Left ventricle myocardium inferior (tissue), 1 donor: ENCODE measurements around the gene RNASE8. TPM values are rescaled to one million over a fixed set of nuclear protein-coding genes. Genes with fewer than 3 reads are reported as not detected.

ENCODE experiments used
- DNase-seq: peaks from one replicate; pipeline ENCODE4 v3.0.0-alpha.2; 2020
- H3K27ac ChIP-seq: fragments of 200-600 bp; replicated peaks from 2 replicates; pipeline ENCODE4 v1.8.0; 2021
- H3K27me3 ChIP-seq: fragments of 200-600 bp; 2 replicates; pipeline ENCODE4 v1.8.0; 2021; ENCODE audit warnings: low read depth
- H3K36me3 ChIP-seq: fragments of 200-600 bp; 2 replicates; pipeline ENCODE4 v1.8.0; 2021
- H3K4me1 ChIP-seq: fragments of 200-600 bp; 2 replicates; pipeline ENCODE4 v1.8.0; 2021
- H3K4me3 ChIP-seq: fragments of 200-600 bp; 2 replicates; pipeline ENCODE4 v1.8.0; 2021; ENCODE audit warnings: mild to moderate bottlenecking, moderate library complexity
- H3K9me3 ChIP-seq: fragments of 200-600 bp; replicated peaks from 2 replicates; pipeline ENCODE4 v1.8.0; 2021
- intact Hi-C: fragments of 100-400 bp; cut with micrococcal nuclease; formaldehyde crosslinking; loops from one replicate; pipeline ENCODE4 v1.11.0; 2022
- total RNA-seq: library from RNA; stranded (reverse); fragmentation: NEBNext Ultra II Directional; extraction: Animal tissue kit (Norgen Biotek cat#: 25700); gene quantifications from one replicate; pipeline ENCODE4 v1.2.1, GENCODE V29; 2021
- TF ChIP-seq, protein P1 (sequence below): fragments of 200-600 bp; IDR thresholded peaks from 2 replicates; pipeline ENCODE4 v1.8.0; 2021; ENCODE audit warnings: antibody characterized with exemption, mild to moderate bottlenecking, borderline replicate concordance
- donor health status: DM: no; HTN: yes; CAD: no; lungs with severe emphysema.

The RNASE8 gene
- total RNA-seq, 1 donor from 2014 or later = not detected

DNA sequence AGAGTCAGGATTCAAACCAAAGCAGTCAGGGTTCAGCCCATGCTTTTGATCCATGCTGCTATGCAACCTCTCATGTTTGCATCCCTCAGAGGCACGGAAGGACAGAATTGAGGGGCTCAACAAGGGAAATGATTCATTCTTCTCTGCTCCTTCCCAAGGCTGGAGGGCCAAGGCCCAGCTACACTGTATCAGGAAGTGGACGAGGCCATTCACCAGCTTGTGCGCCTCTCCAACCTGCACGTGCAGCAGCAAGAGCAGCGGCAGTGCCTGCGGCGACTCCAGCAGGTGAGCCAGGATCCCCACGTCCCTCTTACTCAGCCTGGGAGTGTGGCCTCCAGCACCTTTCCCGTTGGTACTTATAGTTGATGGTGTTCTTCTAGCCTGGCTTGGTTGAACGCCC, 21.1 kb downstream of the RNASE8 start:
- Histone ChIP-seq H3K27me3 (no peaks in the 10 kb centered on the region), H3K4me3 (no peak overlapping the region), H3K9me3 (no peaks in the 10 kb centered on the region), H3K27ac (no peak overlapping the region), H3K36me3 (peaks cover 99% of the 10 kb centered on the region), H3K4me1 (no peaks in the 10 kb centered on the region)
- intact Hi-C loops = no loop called here
- DNase-seq = no peak
- TF ChIP-seq, protein P1, sequence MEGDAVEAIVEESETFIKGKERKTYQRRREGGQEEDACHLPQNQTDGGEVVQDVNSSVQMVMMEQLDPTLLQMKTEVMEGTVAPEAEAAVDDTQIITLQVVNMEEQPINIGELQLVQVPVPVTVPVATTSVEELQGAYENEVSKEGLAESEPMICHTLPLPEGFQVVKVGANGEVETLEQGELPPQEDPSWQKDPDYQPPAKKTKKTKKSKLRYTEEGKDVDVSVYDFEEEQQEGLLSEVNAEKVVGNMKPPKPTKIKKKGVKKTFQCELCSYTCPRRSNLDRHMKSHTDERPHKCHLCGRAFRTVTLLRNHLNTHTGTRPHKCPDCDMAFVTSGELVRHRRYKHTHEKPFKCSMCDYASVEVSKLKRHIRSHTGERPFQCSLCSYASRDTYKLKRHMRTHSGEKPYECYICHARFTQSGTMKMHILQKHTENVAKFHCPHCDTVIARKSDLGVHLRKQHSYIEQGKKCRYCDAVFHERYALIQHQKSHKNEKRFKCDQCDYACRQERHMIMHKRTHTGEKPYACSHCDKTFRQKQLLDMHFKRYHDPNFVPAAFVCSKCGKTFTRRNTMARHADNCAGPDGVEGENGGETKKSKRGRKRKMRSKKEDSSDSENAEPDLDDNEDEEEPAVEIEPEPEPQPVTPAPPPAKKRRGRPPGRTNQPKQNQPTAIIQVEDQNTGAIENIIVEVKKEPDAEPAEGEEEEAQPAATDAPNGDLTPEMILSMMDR = no peak

GRCh38 chr14:21081521-21082142, 24.0 kb downstream of the RNASE8 start:
- no peak for DNase-seq
- peaks cover 11% of the 10 kb centered on the region for H3K4me1 ChIP-seq
- no peaks in the 10 kb centered on the region for H3K27me3 ChIP-seq
- H3K27ac ChIP-seq = no peak overlapping the region
- H3K36me3 ChIP-seq = peaks cover 99% of the 10 kb centered on the region
- intact Hi-C loops = no loop called here
- H3K9me3 ChIP-seq = no peaks in the 10 kb centered on the region
- no peak overlapping the region for H3K4me3 ChIP-seq
- TF ChIP-seq, protein P1 = no peak

- intact Hi-C loops = no loop called here
- no peak overlapping the region for H3K27ac ChIP-seq
Measured at GRCh38 chr14:21083565-21084325, 26.1 kb downstream of the RNASE8 start.

GRCh38 chr14:21084396-21084795, 26.8 kb downstream of the RNASE8 start:
- H3K9me3 ChIP-seq = no peaks in the 10 kb centered on the region
- DNase-seq = no peak
- no peaks in the 10 kb centered on the region for H3K27me3 ChIP-seq
- no peak overlapping the region for H3K4me3 ChIP-seq
- intact Hi-C loops = no loop called here
- peaks cover 11% of the 10 kb centered on the region for H3K4me1 ChIP-seq
- peaks cover 92% of the 10 kb centered on the region for H3K36me3 ChIP-seq
- H3K27ac ChIP-seq = no peak overlapping the region
- TF ChIP-seq, protein P1 = no peak

More at GRCh38 chr14:21083565-21084325, 26.1 kb downstream of the RNASE8 start:
- DNase-seq = no peak
- no peak overlapping the region for H3K4me3 ChIP-seq
- TF ChIP-seq, protein P1 = no peak
- H3K9me3 ChIP-seq = no peaks in the 10 kb centered on the region
- peaks cover 94% of the 10 kb centered on the region for H3K36me3 ChIP-seq
- H3K4me1 ChIP-seq = peaks cover 11% of the 10 kb centered on the region
- no peaks in the 10 kb centered on the region for H3K27me3 ChIP-seq

GRCh38 chr14:21084998-21085853, 27.6 kb downstream of the RNASE8 start:
- intact Hi-C loops = no loop called here
- H3K4me1 ChIP-seq = peaks cover 11% of the 10 kb centered on the region
- H3K27ac ChIP-seq = peak overlapping the region; percentile 58
- peaks cover 91% of the 10 kb centered on the region for H3K36me3 ChIP-seq
- no peak overlapping the region for H3K4me3 ChIP-seq
- no peak for DNase-seq
- no peaks in the 10 kb centered on the region for H3K27me3 ChIP-seq
- no peaks in the 10 kb centered on the region for H3K9me3 ChIP-seq
- TF ChIP-seq, protein P1 = no peak
